LHCN-M2 (cell line): ENCODE results near the gene C9orf50. TPM values are rescaled to one million over a fixed set of nuclear protein-coding genes. Genes with fewer than 3 reads are reported as not detected.
"Not testable (repeated sequence)": the region's sequence is repeated elsewhere in the genome, so short reads cannot be mapped to it uniquely, and the experiment has no call there.

Source experiments
- DNase-seq: peaks from one replicate; pipeline ENCODE4 v3.0.0-alpha.2; 2012; ENCODE audit warnings: low read depth
- total RNA-seq: library from RNA; depleted of rRNA; stranded (reverse); fragments of >200 nt; gene quantifications from 2 replicates; pipeline ENCODE4 v1.2.3, GENCODE V29; 2014

The C9orf50 gene
- total RNA-seq, 1 experiment from 2014 or later = not detected

- no peak for DNase-seq
Measured at GRCh38 chr9:129648092-129648763, 27.3 kb upstream of the C9orf50 start.

- no peak for DNase-seq
Measured at GRCh38 chr9:129647635-129648034, 26.7 kb upstream of the C9orf50 start.

- DNase-seq = no peak
Measured at GRCh38 chr9:129646654-129647053, 25.8 kb upstream of the C9orf50 start.

GRCh38 chr9:129646252-129646651, 25.4 kb upstream of the C9orf50 start:
- DNase-seq = no peak

- DNase-seq = no peak
Measured at GRCh38 chr9:129644902-129645301, 24.0 kb upstream of the C9orf50 start.

- DNase-seq = no peak
Measured at GRCh38 chr9:129644365-129644764, 23.5 kb upstream of the C9orf50 start.

- no peak for DNase-seq
Measured at GRCh38 chr9:129643706-129644105, 22.8 kb upstream of the C9orf50 start.

GRCh38 chr9:129641750-129642585, 21.1 kb upstream of the C9orf50 start, which contains the start of gene ASB6:
ASB6 (minus strand) TSS chr9:129642151; CDS start chr9:129641999, 152 bp downstream.
- DNase-seq = peak; percentile 95

GRCh38 chr9:129640871-129641749, 20.2 kb upstream of the C9orf50 start:
- no peak for DNase-seq

- DNase-seq = peak; percentile 13
Measured at GRCh38 chr9:129640086-129640870, 19.4 kb upstream of the C9orf50 start.

GRCh38 chr9:129639756-129640085, 18.8 kb upstream of the C9orf50 start:
- DNase-seq = no peak

GRCh38 chr9:129639034-129639630, 18.2 kb upstream of the C9orf50 start:
- no peak for DNase-seq

- DNase-seq = no peak
Measured at GRCh38 chr9:129637673-129638439, 17.0 kb upstream of the C9orf50 start.

GRCh38 chr9:129637102-129637501, 16.2 kb upstream of the C9orf50 start:
- no peak for DNase-seq

- DNase-seq = not testable (repeated sequence)
Measured at GRCh38 chr9:129636343-129636742, 15.4 kb upstream of the C9orf50 start.

GRCh38 chr9:129635099-129636065, 14.5 kb upstream of the C9orf50 start:
- DNase-seq = no peak

- no peak for DNase-seq
Measured at GRCh38 chr9:129633848-129634247, 12.9 kb upstream of the C9orf50 start.

GRCh38 chr9:129633207-129633606, 12.3 kb upstream of the C9orf50 start:
- no peak for DNase-seq

GRCh38 chr9:129632460-129632859, 11.6 kb upstream of the C9orf50 start:
- no peak for DNase-seq
